Measurements from ENCODE around the gene EXOG. TPM values are rescaled to one million over a fixed set of nuclear protein-coding genes. Genes with fewer than 3 reads are reported as not detected.

EXOG gene
- total RNA-seq, 1 experiment from 2014 or later, result 16.2 TPM

GRCh38 chr3:38460377-38461270, 35.5 kb upstream of the EXOG start:
- H3K4me3 Mint-ChIP-seq (ENCODE audit: unreplicated experiment), result no peak overlapping the region
- CTCF ChIA-PET, result no interaction called here
- H3K4me1 ChIP-seq, result peaks cover 6% of the 10 kb centered on the region
- H3K36me3 ChIP-seq (ENCODE audit: control insufficient read depth, insufficient read depth, low read length), result no peaks in the 10 kb centered on the region
- BruUV-seq (replicated peaks), result no TSS peak
- H3K27me3 ChIP-seq (replicated peaks; ENCODE audit: control insufficient read depth, insufficient read depth, low read length), result no peaks in the 10 kb centered on the region
- H3K36me3 Mint-ChIP-seq (ENCODE audit: insufficient read depth, unreplicated experiment), result no peaks in the 10 kb centered on the region
- POLR2A ChIA-PET, result no interaction called here
- peaks cover 2% of the 10 kb centered on the region; the same call in 1 of the 2 replicates for H3K9me3 ChIP-seq
- no peaks in the 10 kb centered on the region for H3K27me3 Mint-ChIP-seq (ENCODE audit: insufficient read depth, unreplicated experiment)
- no peak overlapping the region for H3K4me3 ChIP-seq (ENCODE audit: low read depth, low read length)
- no peak for DNase-seq
- intact Hi-C loops (cut with micrococcal nuclease; ENCODE audit: unreplicated experiment), result no loop called here
- H3K4me1 Mint-ChIP-seq (ENCODE audit: low read depth, unreplicated experiment), result peaks cover 6% of the 10 kb centered on the region
- H3K27ac Mint-ChIP-seq (ENCODE audit: unreplicated experiment), result no peak overlapping the region
- H3K9me3 Mint-ChIP-seq (ENCODE audit: unreplicated experiment), result peaks cover 7% of the 10 kb centered on the region
- no peak for TF ChIP-seq CTCF (IDR thresholded peaks at IDR 0.05; ENCODE audit: insufficient read depth in 1 of 2, low read depth in 1 of 2, low read length in 1 of 2, severe bottlenecking in 1 of 2, unreplicated experiment in 1 of 2)

- Histone ChIP-seq H3K27me3 (replicated peaks; ENCODE audit: control insufficient read depth, insufficient read depth, low read length) (no peaks in the 10 kb centered on the region), H3K36me3 (ENCODE audit: control insufficient read depth, insufficient read depth, low read length) (no peaks in the 10 kb centered on the region), H3K4me1 (no peaks in the 10 kb centered on the region), H3K9me3 (peaks cover 16% of the 10 kb centered on the region; the same call in 1 of the 2 replicates), H3K4me3 (ENCODE audit: low read depth, low read length) (no peak overlapping the region)
- Mint-ChIP-seq H3K27ac (ENCODE audit: unreplicated experiment) (no peak overlapping the region), H3K27me3 (ENCODE audit: insufficient read depth, unreplicated experiment) (no peaks in the 10 kb centered on the region), H3K4me1 (ENCODE audit: low read depth, unreplicated experiment) (no peaks in the 10 kb centered on the region), H3K4me3 (ENCODE audit: unreplicated experiment) (no peak overlapping the region), H3K36me3 (ENCODE audit: insufficient read depth, unreplicated experiment) (peaks cover 4% of the 10 kb centered on the region), H3K9me3 (ENCODE audit: unreplicated experiment) (peaks cover 27% of the 10 kb centered on the region)
- ChIA-PET POLR2A (no interaction called here), CTCF (no interaction called here)
- no peak for DNase-seq
- intact Hi-C loops (cut with micrococcal nuclease; ENCODE audit: unreplicated experiment), result no loop called here
- no peak for TF ChIP-seq CTCF (IDR thresholded peaks at IDR 0.05; ENCODE audit: insufficient read depth in 1 of 2, low read depth in 1 of 2, low read length in 1 of 2, severe bottlenecking in 1 of 2, unreplicated experiment in 1 of 2)
- no TSS peak for BruUV-seq (replicated peaks)
These were observed 30.5 kb upstream of the EXOG start for GRCh38 chr3:38465588-38466154.

GRCh38 chr3:38468765-38469164, 27.4 kb upstream of the EXOG start:
- Histone ChIP-seq H3K27me3 (replicated peaks; ENCODE audit: control insufficient read depth, insufficient read depth, low read length) (no peaks in the 10 kb centered on the region), H3K4me3 (ENCODE audit: low read depth, low read length) (no peak overlapping the region), H3K9me3 (peaks cover 16% of the 10 kb centered on the region; the same call in 1 of the 2 replicates), H3K4me1 (no peaks in the 10 kb centered on the region), H3K36me3 (ENCODE audit: control insufficient read depth, insufficient read depth, low read length) (no peaks in the 10 kb centered on the region)
- Mint-ChIP-seq H3K4me3 (ENCODE audit: unreplicated experiment) (no peak overlapping the region), H3K36me3 (ENCODE audit: insufficient read depth, unreplicated experiment) (peaks cover 4% of the 10 kb centered on the region), H3K9me3 (ENCODE audit: unreplicated experiment) (peaks cover 27% of the 10 kb centered on the region), H3K27ac (ENCODE audit: unreplicated experiment) (no peak overlapping the region), H3K27me3 (ENCODE audit: insufficient read depth, unreplicated experiment) (no peaks in the 10 kb centered on the region), H3K4me1 (ENCODE audit: low read depth, unreplicated experiment) (no peaks in the 10 kb centered on the region)
- POLR2A ChIA-PET, result no interaction called here
- DNase-seq, result no peak
- no TSS peak for BruUV-seq (replicated peaks)
- no peak for TF ChIP-seq CTCF (IDR thresholded peaks at IDR 0.05; ENCODE audit: insufficient read depth in 1 of 2, low read depth in 1 of 2, low read length in 1 of 2, severe bottlenecking in 1 of 2, unreplicated experiment in 1 of 2)
- CTCF ChIA-PET, result no interaction called here
- intact Hi-C loops (cut with micrococcal nuclease; ENCODE audit: unreplicated experiment), result no loop called here
